HUES48 (cell line): Measurements from ENCODE around the gene ACAD9.
"Not testable (repeated sequence)": the region's sequence is repeated elsewhere in the genome, so short reads cannot be mapped to it uniquely, and the experiment has no call there.

ENCODE experiments used
- H3K27ac ChIP-seq: one replicate; pipeline ENCODE4 v1.7.0; 2013; ENCODE audit warnings: low read depth, low read length, inconsistent platforms
- H3K27me3 ChIP-seq: 2 replicates; pipeline ENCODE4 v1.6.1; 2013; ENCODE audit warnings: mild to moderate bottlenecking, low read length; ENCODE audit not compliant: control insufficient read depth, insufficient read depth
- H3K36me3 ChIP-seq: 2 replicates; pipeline ENCODE4 v1.6.1; 2013; ENCODE audit warnings: low read length; ENCODE audit not compliant: control insufficient read depth, insufficient read depth
- H3K4me1 ChIP-seq: 2 replicates; pipeline ENCODE4 v1.6.1; 2013; ENCODE audit warnings: mild to moderate bottlenecking, low read length; ENCODE audit not compliant: control insufficient read depth, insufficient read depth
- H3K4me3 ChIP-seq: 2 replicates; pipeline ENCODE4 v1.5.1; 2013; ENCODE audit warnings: mild to moderate bottlenecking, low read depth, low read length
- H3K9ac ChIP-seq: 2 replicates; pipeline ENCODE4 v1.6.1; 2013; ENCODE audit warnings: mild to moderate bottlenecking, low read depth, low read length, moderate library complexity
- H3K9me3 ChIP-seq: 2 replicates; pipeline ENCODE4 v1.6.1; 2013; ENCODE audit warnings: low read length; ENCODE audit not compliant: control insufficient read depth, insufficient read depth

Gene ACAD9

DNA sequence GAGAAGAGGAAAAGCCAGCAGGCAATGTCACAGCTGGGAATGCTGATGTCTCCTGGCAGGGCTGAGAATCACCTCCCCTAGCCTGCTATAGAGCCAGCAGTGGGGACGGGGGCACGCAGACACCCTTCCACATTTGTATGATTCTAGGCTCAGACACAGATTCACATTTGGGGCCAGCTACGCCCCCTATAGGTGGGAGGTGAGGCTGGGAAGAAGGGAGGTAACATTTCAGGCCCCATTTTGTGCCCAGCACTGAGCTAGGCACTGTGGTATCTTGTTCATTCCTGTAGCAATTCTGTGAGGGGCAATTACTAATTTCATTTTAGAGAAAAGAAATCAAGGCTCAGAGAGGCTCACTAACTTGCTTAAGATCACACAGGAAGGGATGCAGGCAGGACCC lies 15.9 kb upstream of the ACAD9 start:
- H3K9me3 ChIP-seq = peaks cover 21% of the 10 kb centered on the region
- no peak overlapping the region for H3K4me3 ChIP-seq
- no peaks in the 10 kb centered on the region for H3K27me3 ChIP-seq
- no peaks in the 10 kb centered on the region for H3K36me3 ChIP-seq
- H3K4me1 ChIP-seq = no peaks in the 10 kb centered on the region
- H3K9ac ChIP-seq = no peak overlapping the region
- H3K27ac ChIP-seq = no peak overlapping the region

DNA sequence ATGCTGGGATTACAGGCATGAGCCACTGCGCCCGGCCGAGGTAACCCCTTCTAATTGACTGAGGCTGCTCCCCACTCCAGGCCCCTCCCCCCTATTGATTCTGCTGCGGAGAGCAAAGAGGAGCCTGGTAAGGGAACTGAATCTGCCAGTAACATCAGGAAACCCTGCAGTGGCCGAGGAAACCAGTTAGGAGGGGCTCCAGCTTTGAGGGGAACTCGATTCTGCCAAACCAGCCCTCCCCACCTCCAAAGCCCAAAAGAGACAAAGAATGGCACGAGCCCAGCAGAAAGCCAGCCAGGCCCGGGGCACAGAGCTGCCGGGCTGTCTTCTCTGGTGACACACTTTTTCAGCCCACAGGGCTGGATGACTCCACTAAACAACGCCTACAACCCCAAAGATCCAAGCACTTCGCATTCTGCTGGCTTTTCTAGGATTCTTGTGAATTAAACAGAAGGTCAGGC lies 15.0 kb upstream of the ACAD9 start:
- peaks cover 13% of the 10 kb centered on the region for H3K9me3 ChIP-seq
- no peak overlapping the region for H3K9ac ChIP-seq
- peak overlapping the region; percentile 27 for H3K27ac ChIP-seq
- H3K36me3 ChIP-seq = no peaks in the 10 kb centered on the region
- no peaks in the 10 kb centered on the region for H3K27me3 ChIP-seq
- H3K4me1 ChIP-seq = no peaks in the 10 kb centered on the region
- no peak overlapping the region for H3K4me3 ChIP-seq

DNA sequence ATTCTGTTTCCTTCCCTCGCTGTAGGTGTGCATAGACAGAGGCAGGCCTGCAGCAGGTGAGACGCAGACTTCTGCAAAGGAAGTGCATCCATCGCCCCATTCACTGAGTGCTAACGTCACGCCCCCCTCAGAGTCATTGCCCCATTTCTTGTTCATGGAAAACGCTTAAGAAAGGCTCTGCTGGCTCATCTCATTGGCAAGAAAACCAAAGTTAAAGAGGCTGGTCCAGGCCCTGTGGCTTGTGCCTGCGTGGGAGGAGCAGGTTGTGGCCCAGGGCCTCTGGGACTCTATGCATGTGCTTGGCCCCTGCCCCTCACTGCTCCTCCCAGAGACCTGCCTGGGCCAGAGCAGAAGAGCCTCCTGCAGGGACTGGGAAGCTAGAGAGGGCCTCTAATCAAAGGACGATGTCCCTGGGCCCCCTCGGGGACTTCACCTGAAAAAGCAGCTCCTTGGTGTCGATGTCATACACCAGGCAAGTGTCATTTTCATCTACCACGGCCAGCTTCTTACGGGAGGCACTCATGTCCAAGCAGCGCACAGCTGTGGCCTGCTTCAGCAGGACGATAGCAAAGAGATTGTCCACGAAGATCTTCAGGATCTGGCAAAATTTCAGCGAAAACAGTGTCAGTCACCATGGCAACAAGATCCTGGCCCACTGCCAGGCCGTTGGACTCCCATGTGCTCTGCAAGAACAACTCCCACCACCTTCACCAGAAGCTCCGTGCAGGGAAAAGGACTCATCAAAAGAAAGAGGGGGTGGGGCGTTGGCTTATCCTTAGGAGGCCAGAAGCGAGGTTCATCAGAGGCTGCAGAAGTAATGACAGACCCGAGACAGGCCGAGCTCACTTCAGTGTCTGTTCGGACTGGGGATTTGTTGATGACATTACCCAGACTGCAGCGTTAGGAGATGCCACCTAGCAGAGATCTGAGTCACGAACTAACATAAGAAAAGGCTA lies 14.3 kb upstream of the ACAD9 start:
- H3K27me3 ChIP-seq, H3K4me3 ChIP-seq, H3K36me3 ChIP-seq, H3K27ac ChIP-seq, H3K4me1 ChIP-seq, H3K9me3 ChIP-seq, H3K9ac ChIP-seq: not testable (repeated sequence)

- no peak overlapping the region for H3K9ac ChIP-seq
- no peaks in the 10 kb centered on the region for H3K36me3 ChIP-seq
- no peak overlapping the region for H3K4me3 ChIP-seq
- H3K27me3 ChIP-seq = no peaks in the 10 kb centered on the region
- no peaks in the 10 kb centered on the region for H3K4me1 ChIP-seq
- no peaks in the 10 kb centered on the region for H3K9me3 ChIP-seq
- H3K27ac ChIP-seq = no peak overlapping the region
Observed at GRCh38 chr3:128867200-128868125, 12.0 kb upstream of the ACAD9 start.

- no peak overlapping the region for H3K9ac ChIP-seq
Observed at GRCh38 chr3:128870347-128870746, 9.1 kb upstream of the ACAD9 start.

DNA sequence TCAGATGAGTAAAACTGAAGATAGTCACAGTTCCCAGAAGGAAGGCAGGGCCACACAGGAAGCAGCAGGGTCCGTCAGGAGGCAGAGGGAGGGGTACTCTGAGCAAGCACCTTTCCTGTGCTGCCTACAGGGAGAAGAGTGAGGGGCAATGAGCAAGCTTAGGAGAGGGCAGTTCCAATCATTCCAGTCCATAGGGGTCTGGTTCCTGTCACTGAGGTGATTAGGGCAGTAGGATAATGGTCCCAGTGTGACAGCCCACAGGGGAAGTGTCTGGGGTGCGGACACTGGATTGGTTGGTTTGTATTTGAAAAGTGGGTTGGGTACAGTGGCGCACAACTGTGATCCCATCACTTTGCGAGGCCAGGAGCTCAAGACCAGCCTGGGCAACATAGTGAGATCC lies 7.1 kb upstream of the ACAD9 start:
- Histone ChIP-seq H3K9ac (no peak overlapping the region), H3K4me1 (no peaks in the 10 kb centered on the region), H3K27me3 (no peaks in the 10 kb centered on the region; the same call in 1 of the 2 replicates), H3K9me3 (no peaks in the 10 kb centered on the region), H3K4me3 (no peak overlapping the region), H3K36me3 (no peaks in the 10 kb centered on the region), H3K27ac (no peak overlapping the region)

More at GRCh38 chr3:128870347-128870746, 9.1 kb upstream of the ACAD9 start:
- no peaks in the 10 kb centered on the region for H3K4me1 ChIP-seq
- no peak overlapping the region for H3K4me3 ChIP-seq
- H3K9me3 ChIP-seq = no peaks in the 10 kb centered on the region
- H3K27ac ChIP-seq = no peak overlapping the region
- no peaks in the 10 kb centered on the region; the same call in 1 of the 2 replicates for H3K27me3 ChIP-seq
- H3K36me3 ChIP-seq = no peaks in the 10 kb centered on the region

DNA sequence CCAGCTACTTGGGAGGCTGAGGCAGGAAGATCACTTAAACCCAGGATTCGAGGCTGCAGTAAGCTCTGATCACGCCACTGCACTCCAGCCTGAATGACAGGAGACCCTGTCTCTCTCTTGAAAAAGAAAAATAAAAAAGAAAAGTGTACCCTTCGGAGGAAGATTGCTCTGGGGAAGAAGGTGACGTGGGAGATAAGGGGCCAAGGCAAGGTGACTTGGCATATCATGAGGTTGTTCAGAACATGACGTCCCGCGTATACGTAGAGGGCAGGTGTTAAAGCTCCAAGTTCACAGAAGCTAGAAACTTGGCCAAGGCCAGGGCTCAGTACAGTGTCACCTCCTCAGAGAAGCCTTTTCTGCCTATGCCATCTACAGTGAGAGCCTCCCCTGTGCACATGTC lies 6.7 kb upstream of the ACAD9 start:
- H3K4me1 ChIP-seq = no peaks in the 10 kb centered on the region
- no peak overlapping the region for H3K27ac ChIP-seq
- H3K36me3 ChIP-seq = no peaks in the 10 kb centered on the region
- H3K4me3 ChIP-seq = no peak overlapping the region
- H3K27me3 ChIP-seq = no peaks in the 10 kb centered on the region; the same call in 1 of the 2 replicates
- no peak overlapping the region for H3K9ac ChIP-seq
- no peaks in the 10 kb centered on the region for H3K9me3 ChIP-seq

- Histone ChIP-seq H3K4me1 (no peaks in the 10 kb centered on the region), H3K27me3 (no peaks in the 10 kb centered on the region; the same call in 1 of the 2 replicates), H3K9me3 (no peaks in the 10 kb centered on the region), H3K27ac (no peak overlapping the region), H3K36me3 (no peaks in the 10 kb centered on the region), H3K9ac (no peak overlapping the region), H3K4me3 (no peak overlapping the region)
Observed at GRCh38 chr3:128873244-128874022, 6.0 kb upstream of the ACAD9 start.

GRCh38 chr3:128874481-128875180 lies 4.8 kb upstream of the ACAD9 start:
- Histone ChIP-seq H3K4me3 (no peak overlapping the region), H3K4me1 (no peaks in the 10 kb centered on the region), H3K27ac (no peak overlapping the region), H3K9me3 (no peaks in the 10 kb centered on the region), H3K27me3 (no peaks in the 10 kb centered on the region; the same call in 1 of the 2 replicates), H3K9ac (no peak overlapping the region), H3K36me3 (no peaks in the 10 kb centered on the region)

DNA sequence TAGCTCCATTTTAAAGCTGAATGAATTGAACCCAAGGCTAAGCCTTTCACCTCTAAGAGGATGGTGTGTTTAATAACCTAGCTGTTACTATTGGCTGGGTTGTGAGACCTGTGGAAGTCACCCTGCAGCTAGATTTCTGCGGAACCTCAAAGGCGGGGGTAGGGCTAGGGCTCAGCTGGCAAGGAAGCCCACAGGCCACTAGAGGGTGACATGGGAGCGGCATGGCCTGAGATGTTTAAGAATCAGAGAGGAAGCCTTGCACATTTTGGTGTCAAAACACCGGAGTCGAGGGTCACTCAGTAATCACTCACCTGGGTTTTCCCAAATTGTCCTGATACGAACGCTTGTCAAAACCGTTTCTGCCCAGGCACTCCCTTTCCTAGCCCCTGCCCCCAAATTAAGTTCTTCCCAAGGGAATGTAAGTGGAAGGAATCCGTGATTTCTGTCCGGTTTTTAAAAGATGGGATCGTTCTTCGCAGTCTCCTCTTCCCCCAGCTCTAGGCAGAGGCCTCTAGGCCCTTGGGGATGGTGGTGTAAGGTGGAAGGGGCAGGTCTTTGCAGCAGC lies 3.8 kb upstream of the ACAD9 start:
- no peak overlapping the region for H3K9ac ChIP-seq
- H3K27me3 ChIP-seq = no peaks in the 10 kb centered on the region; the same call in 1 of the 2 replicates
- no peak overlapping the region for H3K27ac ChIP-seq
- no peaks in the 10 kb centered on the region for H3K4me1 ChIP-seq
- no peaks in the 10 kb centered on the region for H3K9me3 ChIP-seq
- H3K4me3 ChIP-seq = no peak overlapping the region
- H3K36me3 ChIP-seq = no peaks in the 10 kb centered on the region
